SKM-1 (cell line): ENCODE results near the gene AGBL1.

Source experiments
- DNase-seq: peaks from one replicate; lab custom pipeline; 2025; ENCODE audit not compliant: unreplicated experiment; lab: John Stamatoyannopoulos, UW

AGBL1 gene

GRCh38 chr15:86629409-86630356 lies 550.0 kb downstream of the AGBL1 start:
- no peak for DNase-seq

- no peak for DNase-seq
These were observed 551.3 kb downstream of the AGBL1 start for GRCh38 chr15:86630946-86631345.

GRCh38 chr15:86634146-86634545 lies 554.5 kb downstream of the AGBL1 start:
- no peak for DNase-seq

DNA sequence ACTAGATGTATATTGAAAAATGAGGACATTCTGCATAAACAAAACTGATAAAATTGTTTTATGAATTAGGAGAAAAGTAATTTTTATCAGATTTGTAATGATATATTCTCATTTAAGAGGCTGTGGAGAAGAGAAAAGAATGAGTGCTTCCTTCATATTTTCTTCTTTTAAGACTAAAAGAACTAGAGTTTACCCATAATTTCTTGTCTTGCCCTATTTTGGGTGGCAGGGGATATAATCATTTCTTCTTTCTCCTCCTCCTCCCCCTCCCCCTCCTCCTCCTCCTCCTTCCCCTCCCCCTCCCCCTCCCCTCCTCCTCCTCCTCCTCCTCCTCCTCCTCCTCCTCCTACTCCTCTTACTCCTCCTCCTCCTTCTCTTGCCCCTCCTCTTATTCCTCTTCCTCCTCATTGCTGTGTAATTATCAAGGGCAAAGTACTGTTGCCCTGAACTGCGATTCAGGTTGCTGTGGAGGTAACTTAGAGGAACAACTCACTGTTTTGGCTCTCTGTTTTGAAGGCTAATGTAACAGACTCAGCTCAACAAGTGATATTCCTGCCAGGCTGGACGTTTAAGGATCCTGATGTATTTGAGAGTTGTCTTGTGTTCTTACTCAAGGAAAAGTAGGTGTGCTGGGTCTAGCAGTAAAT lies 555.4 kb downstream of the AGBL1 start:
- DNase-seq = no peak

- no peak for DNase-seq
These were observed 564.7 kb downstream of the AGBL1 start for GRCh38 chr15:86644339-86644738.

GRCh38 chr15:86645925-86646500 lies 566.3 kb downstream of the AGBL1 start:
- no peak for DNase-seq

DNA sequence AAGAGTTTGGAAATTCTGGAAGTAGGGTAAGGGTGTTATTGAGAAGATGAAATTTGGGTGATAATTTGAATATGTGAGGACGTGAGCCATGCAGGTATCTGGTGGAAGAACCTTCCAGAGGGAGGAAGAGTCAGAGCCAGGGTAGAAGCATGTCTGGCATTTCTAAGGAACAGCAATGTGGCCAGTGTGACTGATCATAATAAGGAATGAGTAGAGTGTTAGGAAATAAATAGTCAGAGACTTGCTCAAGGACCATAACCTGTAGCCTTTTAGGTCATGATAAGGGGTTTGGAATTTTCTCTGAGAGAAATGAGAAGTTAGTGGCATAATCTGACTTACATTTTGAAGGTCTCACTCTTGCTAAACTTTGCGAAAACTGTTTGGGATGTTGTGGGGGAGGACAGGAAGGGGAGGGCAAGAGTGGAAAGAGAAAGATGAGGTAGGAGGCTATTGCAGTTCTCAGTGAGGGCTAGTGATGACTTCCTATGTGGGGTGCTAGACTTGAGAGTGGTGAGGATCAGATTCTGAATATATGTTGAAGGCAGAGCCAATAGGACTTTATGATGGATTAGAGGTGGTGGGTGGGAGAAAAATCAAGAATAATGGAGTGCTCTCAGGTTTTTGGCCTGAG lies 568.3 kb downstream of the AGBL1 start:
- DNase-seq = no peak

DNA sequence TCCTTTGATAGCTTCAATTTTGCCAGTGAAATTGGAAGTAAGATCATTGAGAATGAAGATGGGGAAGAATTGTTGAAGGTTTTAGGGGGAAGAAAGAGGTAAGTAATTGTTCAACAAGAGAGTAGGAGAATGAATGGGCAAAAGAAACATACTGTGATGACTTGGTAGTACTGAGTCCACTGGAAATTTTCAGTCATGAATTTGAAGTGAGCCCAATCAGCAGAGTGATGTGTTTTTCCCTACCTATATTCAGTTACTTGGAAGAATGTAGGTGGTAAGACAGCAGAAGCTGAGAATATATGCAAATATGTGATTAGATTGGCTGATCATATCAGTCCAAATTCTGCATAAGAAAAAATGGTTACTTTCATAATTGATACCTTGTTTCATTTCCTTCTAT lies 569.6 kb downstream of the AGBL1 start:
- DNase-seq = no peak

- no peak for DNase-seq
These were observed 570.4 kb downstream of the AGBL1 start for GRCh38 chr15:86650094-86650493.

DNA sequence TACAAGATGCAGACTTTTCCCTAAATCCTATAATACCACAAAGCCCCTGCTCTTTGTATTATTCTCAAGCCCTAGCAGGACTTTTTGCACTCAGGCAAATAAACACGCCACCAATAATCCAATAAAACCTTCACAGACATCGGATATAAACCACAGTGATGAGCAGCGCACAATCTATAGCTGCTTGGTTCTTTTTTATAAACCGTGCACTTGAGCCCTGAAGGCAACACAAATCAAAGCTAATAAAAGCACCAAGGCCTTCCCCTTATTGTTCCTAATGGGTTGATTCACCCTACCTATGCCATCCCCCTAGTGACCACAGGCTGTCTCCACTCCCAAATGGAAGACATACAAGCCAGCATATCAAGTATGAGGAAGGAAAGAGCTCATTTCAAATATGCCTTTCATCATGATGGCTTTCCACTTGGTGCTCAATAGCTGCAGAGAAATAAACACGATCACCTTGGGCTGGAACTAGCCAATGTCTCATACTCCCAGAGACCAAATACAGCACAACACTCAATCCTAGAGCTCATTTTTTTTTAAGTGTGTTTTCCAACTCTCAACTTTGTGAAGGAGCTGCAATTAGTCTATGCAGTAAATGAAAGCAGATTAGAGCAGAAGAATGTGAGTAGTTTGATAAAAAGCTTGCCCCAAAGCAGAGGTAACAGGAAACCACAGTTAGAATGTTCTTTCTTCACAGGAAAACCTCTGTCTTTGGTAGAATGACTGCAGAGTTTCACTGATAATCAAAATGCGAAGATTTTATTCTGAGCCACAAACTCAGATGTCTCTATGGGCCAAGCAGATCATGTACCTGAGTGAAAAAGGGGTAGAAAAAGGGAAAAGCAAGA lies 573.9 kb downstream of the AGBL1 start:
- DNase-seq = no peak

DNA sequence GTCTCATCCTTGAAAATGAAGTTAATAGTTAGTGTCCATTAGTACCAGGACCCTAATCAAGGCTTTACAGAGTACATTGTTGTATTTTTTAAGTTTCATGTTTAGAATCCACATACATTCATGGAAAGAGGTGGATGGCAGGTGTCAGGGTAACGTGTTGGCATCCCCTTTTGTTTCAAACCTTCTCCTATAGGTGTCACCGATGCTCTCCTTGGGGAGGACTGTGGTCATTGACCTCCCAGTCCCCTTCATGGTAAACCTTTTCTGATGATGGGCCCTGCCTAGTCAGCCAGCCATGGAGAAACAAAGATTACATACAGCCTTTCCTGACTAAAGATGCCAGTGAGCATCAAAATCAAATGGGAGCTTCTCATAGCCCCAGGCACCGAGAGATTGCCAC lies 574.8 kb downstream of the AGBL1 start:
- no peak for DNase-seq

- no peak for DNase-seq
These were observed 577.6 kb downstream of the AGBL1 start for GRCh38 chr15:86657305-86657704.

DNA sequence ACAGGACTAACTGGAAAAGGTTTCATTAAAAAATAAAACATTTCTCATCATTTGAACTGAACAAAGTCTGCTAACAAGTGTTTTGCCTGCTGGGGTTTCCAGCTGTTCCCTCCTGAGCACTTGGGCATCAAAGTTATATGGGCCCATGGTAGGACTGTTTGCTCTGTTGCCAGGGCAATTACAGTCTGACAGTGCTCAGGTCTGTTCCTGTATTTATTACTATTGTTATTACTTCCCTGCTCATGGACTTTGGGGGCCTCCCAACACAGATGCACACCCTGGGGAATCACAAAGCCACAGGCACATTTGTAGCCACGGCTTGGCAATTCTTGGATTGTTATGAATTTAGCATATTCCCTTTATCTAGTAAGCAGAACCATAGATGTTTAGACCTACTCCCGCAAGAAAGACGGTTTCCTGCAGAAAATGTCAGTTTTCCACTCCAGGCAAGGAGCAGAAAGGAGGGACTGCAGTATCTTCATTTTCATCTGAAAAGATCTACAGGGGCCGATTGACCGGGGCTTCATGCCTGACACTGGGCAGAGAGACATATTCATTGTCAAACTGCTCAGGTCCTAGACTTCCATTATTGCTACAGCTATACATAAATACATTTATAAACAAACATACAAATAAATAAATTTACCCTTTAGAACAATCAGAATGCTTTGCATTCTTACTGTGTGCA lies 580.2 kb downstream of the AGBL1 start:
- no peak for DNase-seq

GRCh38 chr15:86661580-86661979 lies 581.9 kb downstream of the AGBL1 start:
- no peak for DNase-seq

DNA sequence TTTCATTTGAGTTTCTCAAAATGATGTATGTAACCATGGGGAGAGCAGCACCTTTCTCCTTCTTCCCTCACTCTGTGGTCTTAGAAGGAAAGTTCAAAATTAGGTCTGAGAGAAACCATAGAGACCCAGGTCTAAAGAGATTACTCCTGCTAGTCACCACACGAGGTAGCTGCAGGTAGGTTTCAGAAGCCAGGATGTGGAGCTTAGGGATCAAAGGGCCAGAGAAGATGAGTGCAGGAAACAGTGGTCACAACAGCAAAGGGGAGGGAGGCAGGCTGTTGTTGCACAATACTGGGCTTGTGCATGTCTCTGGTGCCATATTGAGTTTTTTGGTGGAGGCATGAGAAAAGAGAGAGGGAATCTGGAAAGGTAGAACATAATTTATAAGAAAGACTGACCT lies 583.6 kb downstream of the AGBL1 start:
- no peak for DNase-seq

DNA sequence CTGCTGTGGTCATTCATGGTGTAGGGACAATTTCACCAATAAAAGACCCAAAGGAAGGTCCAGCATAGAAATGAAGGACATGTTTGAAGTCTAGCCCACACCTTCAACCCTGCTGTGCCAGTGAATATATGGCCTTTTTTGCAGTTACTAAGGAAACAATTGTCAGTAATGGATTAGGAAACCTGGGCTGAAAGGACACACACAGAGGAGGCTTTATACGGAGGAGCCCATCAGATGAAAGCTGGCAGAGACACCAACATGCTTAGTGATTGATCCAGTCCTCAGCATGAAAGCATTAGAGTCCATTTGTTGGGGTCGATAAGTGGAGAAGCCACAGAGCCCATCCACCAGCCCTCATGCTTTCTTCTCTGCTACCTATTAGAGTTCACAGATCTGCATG lies 584.3 kb downstream of the AGBL1 start:
- no peak for DNase-seq

- DNase-seq = no peak
These were observed 584.9 kb downstream of the AGBL1 start for GRCh38 chr15:86664581-86664980.

DNA sequence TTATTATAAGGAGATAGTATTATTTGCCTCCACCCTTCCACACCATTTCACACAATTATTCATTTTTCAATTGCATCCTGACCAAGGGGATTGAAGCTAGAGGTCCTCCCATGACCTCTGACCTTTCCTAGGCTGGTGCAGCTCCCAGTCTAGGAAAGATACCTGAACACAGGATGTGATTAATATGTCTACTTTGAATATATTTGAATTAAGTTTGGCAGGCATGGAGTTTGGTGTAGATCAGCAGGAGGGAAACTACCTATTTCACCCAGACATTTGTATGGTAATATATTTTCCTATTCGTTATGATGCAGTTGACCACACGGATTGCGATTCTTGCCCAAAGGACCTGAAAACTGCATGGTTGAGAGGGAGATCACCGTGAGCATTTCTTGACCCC lies 596.3 kb downstream of the AGBL1 start:
- no peak for DNase-seq

DNA sequence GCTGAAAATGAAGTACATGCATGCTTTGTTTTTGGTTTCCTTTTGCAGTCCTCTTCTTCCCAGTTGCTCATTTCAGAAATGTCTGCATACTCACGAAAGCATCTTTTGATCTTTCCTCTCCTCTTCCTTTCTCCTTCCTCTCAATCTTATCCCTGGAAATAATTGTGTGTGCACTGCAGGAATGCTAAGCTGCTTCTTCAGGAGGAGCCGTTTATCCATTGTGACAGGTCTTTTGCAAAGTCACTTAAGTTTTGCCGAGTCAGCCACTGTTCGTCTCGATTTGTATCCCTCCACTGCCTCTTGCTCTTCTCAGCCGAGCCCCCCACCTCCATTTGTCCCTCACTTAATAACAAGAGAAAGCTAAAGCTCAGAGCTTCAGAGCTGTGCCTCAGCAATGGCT lies 597.6 kb downstream of the AGBL1 start:
- no peak for DNase-seq

DNA sequence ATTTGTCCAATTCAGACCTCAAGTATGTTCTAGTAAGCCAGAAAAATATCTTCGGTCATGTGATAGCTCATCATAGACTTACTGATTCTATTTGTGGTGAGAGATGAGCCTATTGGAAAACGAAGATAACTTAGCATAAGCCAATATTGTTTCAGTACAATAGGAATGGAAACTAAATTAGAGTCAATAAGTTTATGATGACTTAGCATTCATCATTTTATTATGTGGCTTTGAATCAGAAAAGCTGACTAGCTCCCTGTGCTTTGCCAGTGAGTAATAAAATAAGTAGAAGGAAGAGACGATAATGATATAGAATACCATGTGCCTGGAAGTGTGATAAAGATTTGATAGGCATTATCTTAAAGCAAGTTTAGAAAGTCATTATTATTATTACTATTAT lies 605.6 kb downstream of the AGBL1 start:
- DNase-seq = no peak
